NCI-H2171 treated with DMSO at 0.1 percent for 48 hours (cell line): ENCODE measurements around the gene P3H3.
A peak's percentile ranks its signal among the peaks of the same experiment; 100 is the strongest.

Source experiments
- DNase-seq: peaks from one replicate; lab custom pipeline; 2025; lab: John Stamatoyannopoulos, UW

P3H3 gene

DNA sequence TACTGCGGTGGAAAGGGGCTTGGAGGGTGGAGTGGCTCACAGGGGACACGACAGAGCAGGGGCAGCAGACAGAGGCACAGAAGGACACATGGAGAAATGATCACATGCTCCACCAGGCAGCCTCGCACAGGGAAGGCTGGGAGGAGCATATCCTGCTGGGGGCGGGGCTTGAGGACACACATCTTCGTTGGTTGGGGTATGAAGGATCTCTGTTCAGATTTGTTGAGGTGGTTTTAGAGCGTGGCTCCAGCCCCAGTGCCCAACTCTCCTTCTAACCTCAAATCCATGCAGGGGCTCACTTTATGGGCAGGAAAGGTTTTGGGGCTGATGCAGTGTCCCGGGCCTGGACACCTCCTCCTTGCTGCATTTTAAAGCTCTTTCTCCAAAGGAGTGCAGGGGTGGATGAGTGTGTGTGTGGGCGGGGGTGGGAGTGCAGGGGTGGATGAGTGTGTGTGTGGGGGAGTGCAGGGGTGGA, 733 bp upstream of the P3H3 start:
- peak; percentile 100 for DNase-seq

- DNase-seq: peak; percentile 90
These were observed 751 bp downstream of the P3H3 start for GRCh38 chr12:6828781-6829535.

DNA sequence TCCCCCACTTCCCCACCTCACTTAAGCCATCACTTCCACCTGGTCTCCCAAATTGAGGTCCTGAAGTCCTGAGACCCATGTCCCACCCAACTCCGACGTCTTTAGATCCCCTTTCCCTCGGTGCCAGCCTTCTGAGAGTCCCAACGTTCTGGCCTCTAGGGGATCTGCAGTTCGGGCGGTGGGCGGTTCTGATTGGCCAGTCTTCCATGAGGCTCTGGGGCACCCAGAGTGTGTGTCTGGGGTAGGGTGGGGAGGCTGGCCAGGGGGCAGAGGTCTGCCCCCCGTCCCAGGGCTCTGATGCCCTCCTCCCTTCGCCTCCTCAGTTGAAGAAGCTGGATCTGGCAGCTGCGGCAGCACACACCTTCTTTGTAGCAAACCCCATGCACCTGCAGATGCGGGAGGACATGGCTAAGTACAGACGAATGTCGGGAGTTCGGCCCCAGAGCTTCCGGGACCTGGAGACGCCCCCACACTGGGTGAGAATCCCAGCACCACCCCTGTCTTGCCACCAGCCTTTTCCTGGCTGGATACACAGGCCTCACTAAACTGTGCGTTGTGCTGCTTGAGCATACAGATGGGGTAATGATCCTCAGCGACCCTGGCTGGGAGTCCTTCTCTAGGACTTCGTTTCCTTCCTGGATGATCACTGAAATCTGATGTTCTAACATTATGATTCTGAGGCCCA, 1.5 kb downstream of the P3H3 start:
- no peak for DNase-seq

DNA sequence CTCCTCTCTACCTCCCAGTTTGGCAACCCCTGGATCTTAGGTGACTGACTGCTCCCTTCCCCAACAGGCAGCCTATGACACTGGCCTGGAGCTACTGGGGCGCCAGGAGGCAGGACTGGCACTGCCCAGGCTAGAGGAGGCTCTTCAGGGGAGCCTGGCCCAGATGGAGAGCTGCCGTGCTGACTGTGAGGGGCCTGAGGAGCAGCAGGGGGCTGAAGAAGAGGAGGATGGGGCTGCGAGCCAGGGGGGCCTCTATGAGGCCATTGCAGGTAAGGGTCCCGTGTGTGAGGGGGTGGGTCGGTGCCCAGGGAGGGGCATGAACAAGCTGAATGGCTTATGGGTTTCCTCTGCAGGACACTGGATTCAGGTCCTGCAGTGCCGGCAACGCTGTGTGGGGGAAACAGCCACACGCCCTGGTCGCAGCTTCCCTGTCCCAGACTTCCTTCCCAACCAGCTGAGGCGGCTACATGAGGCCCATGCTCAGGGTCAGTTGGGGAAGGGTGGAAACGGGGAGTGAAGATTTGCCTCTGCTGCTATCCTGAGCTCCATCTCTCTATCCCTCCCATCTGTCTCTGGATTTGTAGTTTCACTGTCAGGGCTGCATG, 2.2 kb downstream of the P3H3 start:
- no peak for DNase-seq

DNA sequence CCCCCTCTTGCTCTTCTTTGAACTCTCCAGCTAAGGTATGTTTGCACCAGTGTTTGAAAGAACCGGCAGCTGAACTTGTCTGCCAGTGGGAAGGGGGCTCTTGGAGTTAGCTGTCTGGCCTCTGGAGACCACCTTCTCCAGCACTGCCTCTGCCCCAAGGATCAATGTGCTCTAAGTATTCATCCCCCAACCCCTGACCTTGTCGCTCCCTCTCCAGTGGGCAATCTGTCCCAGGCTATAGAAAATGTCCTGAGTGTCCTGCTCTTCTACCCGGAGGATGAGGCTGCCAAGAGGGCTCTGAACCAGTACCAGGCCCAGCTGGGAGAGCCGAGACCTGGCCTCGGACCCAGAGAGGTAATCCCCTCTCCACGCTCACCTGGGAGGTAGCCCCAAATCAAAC, 2.8 kb downstream of the P3H3 start:
- DNase-seq: no peak

- DNase-seq: no peak
These were observed 3.3 kb downstream of the P3H3 start for GRCh38 chr12:6831450-6831995.

DNA sequence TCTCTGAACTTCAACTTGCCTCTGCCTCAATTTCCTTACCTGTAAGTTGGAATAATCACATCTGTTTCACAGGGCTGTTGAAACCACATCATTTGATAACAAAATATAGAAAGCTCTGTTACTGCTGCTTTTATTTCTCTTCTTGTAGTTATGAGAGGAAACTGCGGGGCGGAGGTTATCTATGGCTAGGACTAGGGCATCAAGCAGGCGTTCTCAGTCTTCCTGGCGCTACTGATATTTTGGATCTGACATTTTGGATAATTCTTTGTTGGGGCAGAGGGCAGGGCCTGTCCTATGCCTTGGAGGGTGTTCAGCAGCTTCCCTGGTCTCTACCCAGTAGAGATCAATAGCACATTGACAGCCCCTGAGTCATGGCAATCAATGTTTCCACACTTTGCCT, 3.9 kb downstream of the P3H3 start:
- no peak for DNase-seq

GRCh38 chr12:6833189-6833890, 5.1 kb downstream of the P3H3 start:
- DNase-seq: no peak

- DNase-seq: no peak
These were observed 6.0 kb downstream of the P3H3 start for GRCh38 chr12:6834254-6834653.

- peak; percentile 52 for DNase-seq
These were observed 6.7 kb downstream of the P3H3 start for GRCh38 chr12:6834873-6835272.

DNA sequence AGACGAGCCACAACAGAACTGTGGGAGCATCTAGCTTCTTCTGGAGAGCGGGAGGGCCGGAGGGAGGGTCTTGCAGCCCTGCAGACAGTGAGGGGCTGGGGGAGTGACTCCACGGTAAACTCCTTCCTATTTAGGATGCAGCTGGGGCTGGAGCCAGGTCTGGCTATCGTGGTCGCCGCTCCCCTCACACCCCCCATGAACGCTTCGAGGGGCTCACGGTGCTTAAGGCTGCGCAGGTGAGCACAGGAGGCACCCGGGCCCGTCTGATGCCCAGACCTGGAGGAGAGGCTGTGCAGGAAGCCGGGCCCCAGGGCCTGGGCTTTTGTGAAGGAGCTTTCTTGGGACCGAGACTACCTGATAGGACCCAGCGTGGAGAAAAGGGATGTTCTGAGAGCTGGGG, 8.6 kb downstream of the P3H3 start:
- DNase-seq: no peak

DNA sequence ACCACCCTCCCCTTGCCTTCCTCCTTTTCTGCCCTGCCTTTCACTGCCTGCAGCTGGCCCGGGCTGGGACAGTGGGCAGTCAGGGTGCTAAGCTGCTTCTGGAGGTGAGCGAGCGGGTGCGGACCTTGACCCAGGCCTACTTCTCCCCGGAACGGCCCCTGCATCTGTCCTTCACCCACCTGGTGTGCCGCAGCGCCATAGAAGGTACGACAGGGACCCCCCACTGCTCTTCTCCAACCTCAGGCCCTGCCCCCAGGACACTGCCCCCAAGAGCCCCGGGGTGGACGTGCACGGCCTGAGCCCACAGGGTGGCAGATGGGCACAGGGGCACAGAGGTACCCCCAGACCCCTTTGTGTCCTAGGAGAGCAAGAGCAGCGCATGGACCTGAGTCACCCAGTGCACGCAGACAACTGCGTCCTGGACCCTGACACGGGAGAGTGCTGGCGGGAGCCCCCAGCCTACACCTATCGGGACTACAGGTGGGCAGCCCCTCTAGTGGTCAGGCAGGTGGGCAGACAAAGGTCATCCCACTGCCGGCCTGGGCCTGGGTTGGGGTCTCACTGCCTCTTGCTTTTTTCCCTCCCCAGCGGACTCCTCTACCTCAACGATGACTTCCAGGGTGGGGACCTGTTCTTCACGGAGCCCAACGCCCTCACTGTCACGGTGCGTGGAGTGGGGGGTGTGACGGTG, 9.3 kb downstream of the P3H3 start:
- no peak for DNase-seq

DNA sequence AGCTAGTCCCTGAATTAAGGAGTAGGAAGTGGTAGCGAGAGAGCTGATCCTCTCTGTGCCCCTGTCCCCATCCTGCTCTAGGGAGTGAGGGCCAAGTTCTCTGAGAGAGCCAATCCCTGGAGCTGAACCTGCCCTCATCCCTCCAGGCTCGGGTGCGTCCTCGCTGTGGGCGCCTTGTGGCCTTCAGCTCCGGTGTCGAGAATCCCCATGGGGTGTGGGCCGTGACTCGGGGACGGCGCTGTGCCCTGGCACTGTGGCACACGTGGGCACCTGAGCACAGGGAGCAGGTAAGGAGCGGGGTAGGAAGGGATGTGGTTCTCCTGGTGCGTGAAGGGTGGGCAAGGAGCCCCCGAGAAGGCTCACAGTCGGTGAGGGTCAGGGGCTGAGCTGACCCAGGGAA, 10.6 kb downstream of the P3H3 start:
- no peak for DNase-seq

DNA sequence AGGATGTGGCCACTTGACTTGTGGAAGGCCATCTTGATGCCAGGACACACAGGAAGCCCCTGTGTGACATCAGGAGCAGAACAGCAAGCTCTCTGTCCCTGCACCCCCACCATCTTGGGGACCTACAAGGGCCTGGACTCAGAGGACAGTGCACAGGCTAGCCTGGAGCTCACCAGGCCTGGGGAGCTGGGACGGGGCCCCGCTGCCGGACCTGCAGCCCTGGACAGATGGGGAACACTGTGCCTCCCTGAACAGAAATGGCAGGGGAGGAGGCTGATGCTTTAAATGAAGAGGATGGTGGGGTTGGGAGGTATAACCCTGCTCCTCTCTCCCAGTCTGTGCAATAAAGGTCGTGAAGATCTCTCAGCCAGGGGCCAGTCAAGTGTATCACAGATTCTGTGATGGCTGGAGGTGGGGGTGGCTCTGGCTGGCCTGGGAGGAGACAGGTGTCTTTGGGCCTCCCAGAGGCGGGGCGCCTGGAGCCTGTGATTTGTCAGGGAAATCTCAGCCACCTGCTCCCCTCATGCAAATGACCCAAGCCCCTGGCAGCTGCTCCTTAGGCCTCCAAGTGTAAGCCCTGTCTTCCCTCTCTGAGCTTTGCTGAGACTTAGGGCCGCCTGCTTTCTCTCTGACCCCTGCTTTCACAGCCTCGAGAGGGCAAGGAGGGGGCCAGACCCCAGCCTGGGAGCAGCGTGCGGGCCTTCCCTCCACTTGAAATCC, 11.4 kb downstream of the P3H3 start:
- peak; percentile 100 for DNase-seq

DNA sequence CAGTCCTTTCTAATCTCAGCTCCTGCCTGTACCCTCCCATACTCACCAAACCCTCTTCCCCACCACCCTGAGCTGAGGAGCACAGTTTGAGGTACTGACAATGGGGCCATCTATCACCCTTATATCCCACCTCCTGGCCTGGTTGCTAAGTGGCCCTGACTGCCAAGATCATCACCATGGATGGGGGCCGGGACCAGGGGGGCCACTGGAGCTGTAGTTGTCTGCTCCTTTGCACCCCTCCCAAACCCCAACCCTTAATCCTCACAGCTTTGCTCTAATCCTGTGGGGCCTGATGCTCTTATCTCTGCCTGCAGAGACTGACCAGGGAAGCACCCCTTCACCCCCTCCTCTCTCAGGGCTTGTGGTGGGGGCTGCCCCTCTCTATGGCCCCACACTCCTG, 12.1 kb downstream of the P3H3 start:
- DNase-seq: no peak

DNA sequence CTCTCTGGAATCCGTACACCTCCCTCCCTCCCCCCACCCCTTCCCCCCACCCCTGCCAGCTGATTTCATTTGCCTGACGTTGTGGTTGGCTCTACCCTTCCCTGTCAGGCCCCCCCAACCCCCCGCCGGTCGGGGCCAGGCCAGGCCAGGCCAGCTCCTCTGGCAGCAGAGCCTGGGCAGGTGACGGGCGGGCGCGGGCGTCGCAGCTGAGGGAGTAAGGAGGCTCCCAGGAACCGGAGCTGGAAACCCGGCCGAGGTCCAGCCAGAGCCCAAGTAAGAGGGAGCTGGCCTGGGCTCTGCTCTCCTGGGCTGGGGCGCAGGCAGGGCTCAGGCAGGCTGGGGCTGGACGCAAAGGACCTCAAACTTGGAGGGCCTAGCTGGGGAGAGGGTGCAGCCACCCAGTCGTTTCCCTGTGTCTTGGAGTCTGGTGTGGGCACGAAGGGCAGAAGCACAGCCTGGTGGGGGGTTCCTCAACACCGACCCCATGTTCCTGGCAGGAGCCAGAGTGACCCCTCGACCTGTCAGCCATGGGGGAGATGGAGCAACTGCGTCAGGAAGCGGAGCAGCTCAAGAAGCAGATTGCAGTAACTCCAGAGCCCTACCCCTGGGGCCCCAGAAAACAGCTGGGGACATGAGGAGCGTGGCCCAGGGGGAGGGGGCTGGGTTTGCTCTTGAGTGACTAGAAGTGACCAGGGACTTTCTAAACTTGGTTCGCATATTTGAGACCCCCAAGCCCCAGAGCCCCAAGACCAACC, 12.7 kb downstream of the P3H3 start, which contains the start of gene GNB3:
Gene GNB3, plus strand, starts transcription at position 165 of the 755 bp plus-strand sequence. Its CDS starts 363 bp downstream, at position 528.
- no peak for DNase-seq

DNA sequence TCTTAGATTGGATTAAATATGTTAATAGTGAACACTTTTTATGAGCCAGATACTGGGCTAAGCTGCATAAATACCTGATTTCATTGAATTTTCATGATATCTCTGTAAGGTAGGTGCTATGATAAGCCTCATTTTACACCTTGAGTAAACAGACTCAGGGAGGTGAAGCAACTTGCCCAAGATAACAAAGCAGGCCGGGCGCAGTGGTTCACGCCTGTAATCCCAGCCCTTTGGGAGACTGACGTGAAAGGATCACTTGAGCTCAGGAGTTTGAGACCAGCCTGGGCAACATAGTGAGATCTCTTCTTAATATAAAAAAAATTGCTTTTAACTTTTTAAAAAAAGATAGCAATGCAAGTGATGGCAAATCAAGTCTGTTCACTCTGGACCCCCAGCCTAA, 13.9 kb downstream of the P3H3 start:
- no peak for DNase-seq

DNA sequence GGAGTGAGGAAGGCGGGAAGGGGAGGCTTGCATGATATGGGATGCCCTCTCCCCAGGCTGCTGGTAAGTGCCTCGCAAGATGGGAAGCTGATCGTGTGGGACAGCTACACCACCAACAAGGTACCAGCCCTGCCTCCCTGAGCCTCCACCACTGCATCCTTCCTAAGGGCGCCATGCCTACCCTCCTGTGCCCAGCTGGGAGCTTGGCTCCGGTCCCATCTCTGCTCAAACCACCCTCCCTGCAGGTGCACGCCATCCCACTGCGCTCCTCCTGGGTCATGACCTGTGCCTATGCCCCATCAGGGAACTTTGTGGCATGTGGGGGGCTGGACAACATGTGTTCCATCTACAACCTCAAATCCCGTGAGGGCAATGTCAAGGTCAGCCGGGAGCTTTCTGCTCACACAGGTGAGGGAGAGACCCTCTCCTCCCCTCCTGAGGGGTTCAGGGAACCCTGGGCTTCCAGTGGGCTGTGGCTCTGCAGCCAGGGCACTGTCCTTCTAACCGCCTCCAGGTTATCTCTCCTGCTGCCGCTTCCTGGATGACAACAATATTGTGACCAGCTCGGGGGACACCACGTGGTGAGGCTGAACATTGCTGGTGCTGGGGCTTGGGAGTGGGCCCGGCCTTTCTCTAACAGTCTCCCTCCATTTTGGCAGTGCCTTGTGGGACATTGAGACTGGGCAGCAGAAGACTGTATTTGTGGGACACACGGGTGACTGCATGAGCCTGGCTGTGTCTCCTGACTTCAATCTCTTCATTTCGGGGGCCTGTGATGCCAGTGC, 15.1 kb downstream of the P3H3 start:
- DNase-seq: no peak

DNA sequence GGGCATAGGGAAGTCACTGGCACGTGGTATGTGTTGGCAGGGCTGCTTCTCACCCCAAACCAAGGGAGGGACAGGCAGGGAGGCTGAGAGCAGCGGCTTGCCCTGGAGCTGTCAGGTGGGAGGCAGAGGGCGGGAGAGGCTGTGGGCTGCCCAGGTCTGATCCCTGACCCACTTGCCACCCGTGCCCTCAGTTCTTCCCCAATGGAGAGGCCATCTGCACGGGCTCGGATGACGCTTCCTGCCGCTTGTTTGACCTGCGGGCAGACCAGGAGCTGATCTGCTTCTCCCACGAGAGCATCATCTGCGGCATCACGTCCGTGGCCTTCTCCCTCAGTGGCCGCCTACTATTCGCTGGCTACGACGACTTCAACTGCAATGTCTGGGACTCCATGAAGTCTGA, 17.2 kb downstream of the P3H3 start:
- no peak for DNase-seq
